Left ventricle myocardium inferior (tissue), 1 donor: ENCODE results near the gene SLC4A4. TPM values are rescaled to one million over a fixed set of nuclear protein-coding genes. Genes with fewer than 3 reads are reported as not detected.

Experiments used
- DNase-seq: peaks from one replicate; pipeline ENCODE4 v3.0.0-alpha.2; 2020
- H3K27ac ChIP-seq: fragments of 200-600 bp; replicated peaks from 2 replicates; pipeline ENCODE4 v1.8.0; 2021
- H3K27me3 ChIP-seq: fragments of 200-600 bp; 2 replicates; pipeline ENCODE4 v1.8.0; 2021; ENCODE audit warnings: low read depth
- H3K36me3 ChIP-seq: fragments of 200-600 bp; 2 replicates; pipeline ENCODE4 v1.8.0; 2021
- H3K4me1 ChIP-seq: fragments of 200-600 bp; 2 replicates; pipeline ENCODE4 v1.8.0; 2021
- H3K4me3 ChIP-seq: fragments of 200-600 bp; 2 replicates; pipeline ENCODE4 v1.8.0; 2021; ENCODE audit warnings: mild to moderate bottlenecking, moderate library complexity
- H3K9me3 ChIP-seq: fragments of 200-600 bp; replicated peaks from 2 replicates; pipeline ENCODE4 v1.8.0; 2021
- CTCF ChIP-seq: fragments of 200-600 bp; IDR thresholded peaks from 2 replicates; pipeline ENCODE4 v1.8.0; 2021; ENCODE audit warnings: antibody characterized with exemption, mild to moderate bottlenecking, borderline replicate concordance
- intact Hi-C: fragments of 100-400 bp; cut with micrococcal nuclease; formaldehyde crosslinking; loops from one replicate; pipeline ENCODE4 v1.11.0; 2022
- total RNA-seq: library from RNA; stranded (reverse); fragmentation: NEBNext Ultra II Directional; extraction: Animal tissue kit (Norgen Biotek cat#: 25700); gene quantifications from one replicate; pipeline ENCODE4 v1.2.1, GENCODE V29; 2021
- donor health status: DM: no; HTN: yes; CAD: no; lungs with severe emphysema.

The SLC4A4 gene
- total RNA-seq, 1 donor from 2014 or later = 29.8 TPM

GRCh38 chr4:71343670-71344466, 5.0 kb downstream of the SLC4A4 start:
- intact Hi-C loops = no loop called here
- TF ChIP-seq CTCF = no peak
- Histone ChIP-seq H3K36me3 (no peaks in the 10 kb centered on the region), H3K4me3 (no peak overlapping the region), H3K9me3 (no peaks in the 10 kb centered on the region), H3K4me1 (peaks cover 3% of the 10 kb centered on the region), H3K27ac (no peak overlapping the region), H3K27me3 (no peaks in the 10 kb centered on the region)
- DNase-seq = no peak

- no peak overlapping the region for H3K4me3 ChIP-seq
- H3K9me3 ChIP-seq = no peaks in the 10 kb centered on the region
- no peaks in the 10 kb centered on the region for H3K36me3 ChIP-seq
- H3K27ac ChIP-seq = no peak overlapping the region
- peaks cover 3% of the 10 kb centered on the region for H3K4me1 ChIP-seq
- DNase-seq = no peak
- no peaks in the 10 kb centered on the region for H3K27me3 ChIP-seq
- intact Hi-C loops = no loop called here
- no peak for TF ChIP-seq CTCF
Measured at GRCh38 chr4:71346710-71347109, 7.9 kb downstream of the SLC4A4 start.

GRCh38 chr4:71348586-71348985, 9.8 kb downstream of the SLC4A4 start:
- no peaks in the 10 kb centered on the region for H3K9me3 ChIP-seq
- DNase-seq = no peak
- no peak overlapping the region for H3K4me3 ChIP-seq
- H3K4me1 ChIP-seq = peaks cover 3% of the 10 kb centered on the region
- TF ChIP-seq CTCF = no peak
- no peaks in the 10 kb centered on the region for H3K36me3 ChIP-seq
- intact Hi-C loops = no loop called here
- no peaks in the 10 kb centered on the region for H3K27me3 ChIP-seq
- H3K27ac ChIP-seq = no peak overlapping the region

GRCh38 chr4:71355045-71355444, 16.2 kb downstream of the SLC4A4 start:
- intact Hi-C loops = no loop called here
- Histone ChIP-seq H3K4me3 (no peak overlapping the region), H3K27ac (no peak overlapping the region), H3K36me3 (no peaks in the 10 kb centered on the region), H3K27me3 (no peaks in the 10 kb centered on the region), H3K4me1 (no peaks in the 10 kb centered on the region), H3K9me3 (no peaks in the 10 kb centered on the region)
- no peak for DNase-seq
- TF ChIP-seq CTCF = no peak

GRCh38 chr4:71355971-71356370, 17.2 kb downstream of the SLC4A4 start:
- no peaks in the 10 kb centered on the region for H3K4me1 ChIP-seq
- H3K36me3 ChIP-seq = no peaks in the 10 kb centered on the region
- H3K27me3 ChIP-seq = no peaks in the 10 kb centered on the region
- TF ChIP-seq CTCF = no peak
- DNase-seq = no peak
- H3K27ac ChIP-seq = no peak overlapping the region
- intact Hi-C loops = no loop called here
- no peak overlapping the region for H3K4me3 ChIP-seq
- H3K9me3 ChIP-seq = no peaks in the 10 kb centered on the region
